Measurements from ENCODE around the gene PRPF8. TPM values are rescaled to one million over a fixed set of nuclear protein-coding genes. Genes with fewer than 3 reads are reported as not detected.
"Not testable (repeated sequence)": the region's sequence is repeated elsewhere in the genome, so short reads cannot be mapped to it uniquely, and the experiment has no call there.

PRPF8 gene
- total RNA-seq, 4 donors from 2014 or later: 127 to 261 (median 195) TPM

GRCh38 chr17:1697681-1698080, 13.0 kb upstream of the PRPF8 start:
- no peak for TF ChIP-seq CTCF (IDR thresholded peaks at IDR 0.05 in 4 of 5, conservative IDR thresholded peaks at IDR 0.05 in 1 of 5)
- TF ChIP-seq POLR2A (IDR thresholded peaks at IDR 0.05): no peak
- no peaks in the 10 kb centered on the region for H3K4me1 ChIP-seq
- no peak for ATAC-seq
- no peak overlapping the region for H3K4me3 ChIP-seq
- intact Hi-C loops (cut with DNase I; ENCODE audit: low total_unique reads) (no loop called here), in situ Hi-C loops (cut with MboI; ENCODE audit: low sequenced_read_pairs in 4 of 4) (loop anchor here in 1 of 4 donors (25.0 kb wide), 1 partner anchor 340 kb away; the partner anchor contains the start of genes DPH1, OVCA2 and RTN4RL1)
- peak overlapping the region in 2 of 4 donors; percentile 16 to 42 for H3K27ac ChIP-seq
- no peaks in the 10 kb centered on the region for H3K9me3 ChIP-seq
- DNase-seq: no peak
- no peaks in the 10 kb centered on the region for H3K27me3 ChIP-seq
- H3K36me3 ChIP-seq: no peaks in the 10 kb centered on the region

GRCh38 chr17:1695365-1695764, 10.7 kb upstream of the PRPF8 start:
- Histone ChIP-seq H3K4me3 (no peak overlapping the region), H3K27me3 (no peaks in the 10 kb centered on the region), H3K36me3 (no peaks in the 10 kb centered on the region), H3K27ac (no peak overlapping the region), H3K9me3 (no peaks in the 10 kb centered on the region), H3K4me1 (no peaks in the 10 kb centered on the region)
- DNase-seq (no peak), ATAC-seq (no peak)
- intact Hi-C loops (cut with DNase I; ENCODE audit: low total_unique reads): no loop called here
- in situ Hi-C loops (cut with MboI; ENCODE audit: low sequenced_read_pairs in 4 of 4): loop anchor here in 1 of 4 donors (25.0 kb wide), 1 partner anchor 342 kb away; the partner anchor contains the start of genes DPH1, OVCA2 and RTN4RL1
- TF ChIP-seq POLR2A (IDR thresholded peaks at IDR 0.05): no peak
- no peak for TF ChIP-seq CTCF (IDR thresholded peaks at IDR 0.05 in 4 of 5, conservative IDR thresholded peaks at IDR 0.05 in 1 of 5)

DNA sequence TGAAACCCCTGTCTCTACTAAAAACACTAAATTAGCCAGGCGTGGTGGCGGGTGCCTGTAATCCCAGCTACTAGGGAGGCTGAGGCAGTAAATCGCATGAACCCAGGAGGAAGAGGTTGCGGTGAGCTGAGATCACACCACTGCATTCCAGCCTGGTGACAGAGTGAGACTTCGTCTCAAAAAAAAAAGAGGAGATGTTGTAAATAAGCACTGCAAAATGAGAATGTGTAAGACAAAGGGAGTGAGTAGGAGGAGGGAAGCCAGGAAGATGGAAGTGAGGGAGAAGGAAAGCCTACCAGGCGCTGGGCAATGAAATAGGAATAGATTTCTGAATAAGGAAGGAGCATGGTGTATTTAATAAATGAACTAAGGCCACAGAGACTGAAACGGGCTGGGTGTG, 8.7 kb upstream of the PRPF8 start:
- H3K36me3 ChIP-seq: no peaks in the 10 kb centered on the region
- no peak for ATAC-seq
- intact Hi-C loops (cut with DNase I; ENCODE audit: low total_unique reads): no loop called here

GRCh38 chr17:1690544-1691221, 6.0 kb upstream of the PRPF8 start:
- Histone ChIP-seq H3K27me3 (no peaks in the 10 kb centered on the region), H3K9me3 (no peaks in the 10 kb centered on the region), H3K4me3 (no peak overlapping the region), H3K27ac (no peak overlapping the region), H3K4me1 (no peaks in the 10 kb centered on the region), H3K36me3 (no peaks in the 10 kb centered on the region)
- TF ChIP-seq CTCF (IDR thresholded peaks at IDR 0.05 in 4 of 5, conservative IDR thresholded peaks at IDR 0.05 in 1 of 5) (no peak), POLR2A (IDR thresholded peaks at IDR 0.05) (no peak)
- in situ Hi-C loops (cut with MboI; ENCODE audit: low sequenced_read_pairs in 4 of 4): loop anchor here in 1 of 4 donors (25.0 kb wide), 1 partner anchor 347 kb away; the partner anchor contains the start of genes DPH1, OVCA2 and RTN4RL1
- DNase-seq: no peak
- intact Hi-C loops (cut with DNase I; ENCODE audit: low total_unique reads): no loop called here
- no peak for ATAC-seq

More for the DNA sequence above, 8.7 kb upstream of the PRPF8 start:
- TF ChIP-seq CTCF (IDR thresholded peaks at IDR 0.05 in 4 of 5, conservative IDR thresholded peaks at IDR 0.05 in 1 of 5): no peak
- TF ChIP-seq POLR2A (IDR thresholded peaks at IDR 0.05): no peak
- in situ Hi-C loops (cut with MboI; ENCODE audit: low sequenced_read_pairs in 4 of 4): loop anchor here in 1 of 4 donors (25.0 kb wide), 1 partner anchor 344 kb away; the partner anchor contains the start of genes DPH1, OVCA2 and RTN4RL1
- no peaks in the 10 kb centered on the region for H3K4me1 ChIP-seq
- H3K9me3 ChIP-seq: no peaks in the 10 kb centered on the region
- H3K27me3 ChIP-seq: no peaks in the 10 kb centered on the region
- H3K4me3 ChIP-seq: no peak overlapping the region
- DNase-seq: no peak
- H3K27ac ChIP-seq: no peak overlapping the region

DNA sequence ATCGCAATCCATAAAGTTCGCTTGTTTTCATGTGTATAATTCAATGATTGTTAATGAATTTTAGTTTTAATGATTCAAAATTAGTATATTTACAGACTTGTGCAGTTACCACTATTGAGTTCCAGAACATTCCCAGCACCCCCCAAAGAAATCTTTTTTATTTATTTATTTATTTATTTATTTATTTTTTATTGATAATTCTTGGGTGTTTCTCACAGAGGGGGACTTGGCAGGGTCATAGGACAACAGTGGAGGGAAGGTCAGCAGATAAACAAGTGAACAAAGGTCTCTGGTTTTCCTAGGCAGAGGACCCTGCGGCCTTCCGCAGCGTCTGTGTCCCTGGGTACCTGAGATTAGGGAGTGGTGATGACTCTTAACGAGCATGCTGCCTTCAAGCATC, 3.7 kb upstream of the PRPF8 start:
- ATAC-seq; H3K9me3 ChIP-seq; H3K27me3 ChIP-seq; DNase-seq; intact Hi-C loops (cut with DNase I; ENCODE audit: low total_unique reads); H3K4me3 ChIP-seq; H3K36me3 ChIP-seq; H3K27ac ChIP-seq: not testable (repeated sequence)
- peaks cover 9 to 11% of the 10 kb centered on the region in 2 donors for H3K4me1 ChIP-seq
- in situ Hi-C loops (cut with MboI; ENCODE audit: low sequenced_read_pairs in 4 of 4): loop anchor here in 1 of 4 donors (25.0 kb wide), 1 partner anchor 349 kb away; the partner anchor contains the start of genes DPH1, OVCA2 and RTN4RL1

Measured in gastrocnemius medialis (tissue), 4 donors.